Measurements from ENCODE around the gene RAB26. TPM values are rescaled to one million over a fixed set of nuclear protein-coding genes. Genes with fewer than 3 reads are reported as not detected.
"Not testable (repeated sequence)": the region's sequence is repeated elsewhere in the genome, so short reads cannot be mapped to it uniquely, and the experiment has no call there.

The RAB26 gene
- total and polyA plus RNA-seq, 2 donors (not counting 1 experiment from before 2014, with no cell fraction given): 0.43 to 2.0 TPM

DNA sequence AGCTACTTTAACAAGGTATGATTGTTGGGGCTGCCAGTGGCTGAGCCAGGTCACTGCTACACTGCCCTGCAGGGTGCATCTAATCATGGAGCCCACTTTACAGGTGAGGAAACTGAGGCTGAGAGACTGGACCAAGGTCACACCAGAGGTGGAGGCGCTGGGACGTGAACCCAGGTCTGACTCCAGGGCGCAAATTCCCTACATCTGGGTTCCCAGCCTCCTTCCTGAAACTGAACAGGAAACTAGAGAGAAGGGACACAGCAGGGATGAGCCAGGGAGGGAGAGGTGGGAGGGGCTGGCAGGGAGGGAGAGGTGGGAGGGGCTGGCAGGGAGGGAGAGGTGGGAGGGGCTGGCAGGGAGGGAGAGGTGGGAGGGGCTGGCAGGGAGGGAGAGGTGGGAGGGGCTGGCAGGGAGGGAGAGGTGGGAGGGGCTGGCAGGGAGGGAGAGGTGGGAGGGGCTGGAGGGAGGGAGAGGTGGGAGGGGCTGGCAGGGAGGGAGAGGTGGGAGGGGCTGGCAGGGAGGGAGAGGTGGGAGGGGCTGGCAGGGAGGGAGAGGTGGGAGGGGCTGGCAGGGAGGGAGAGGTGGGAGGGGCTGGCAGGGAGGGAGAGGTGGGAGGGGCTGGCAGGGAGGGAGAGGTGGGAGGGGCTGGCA, 20.7 kb upstream of the RAB26 start:
- H3K27me3 ChIP-seq (ENCODE audit: control insufficient read depth, insufficient read depth, low read length); H3K4me2 ChIP-seq (ENCODE audit: extremely low read depth, insufficient read depth, low read length); H4K20me1 ChIP-seq (ENCODE audit: control insufficient read depth, extremely low read depth, insufficient read depth, low read length); H3K36me3 ChIP-seq (ENCODE audit: control insufficient read depth, insufficient read depth, low read length); H2AFZ ChIP-seq (ENCODE audit: low read length); H3K9ac ChIP-seq (ENCODE audit: insufficient read depth, low read length); H3K4me3 ChIP-seq (replicated peaks in 1 of 4; ENCODE audit: control extremely low read depth in 1 of 4, insufficient read depth in 1 of 4, low read depth in 3 of 4, low read length in 4 of 4); H3K9me3 ChIP-seq (ENCODE audit: control insufficient read depth, insufficient read depth, low read depth, low read length): not testable (repeated sequence)
- H3K79me2 ChIP-seq (ENCODE audit: control insufficient read depth, insufficient read depth, low read length): peaks cover 49% of the 10 kb centered on the region
- peak overlapping the region; percentile 61 for H3K27ac ChIP-seq (ENCODE audit: insufficient read depth, low read length)
- DNase-seq (ENCODE audit: low read depth in 2 of 2): peak; percentile 51 to 63
- peaks cover 23% of the 10 kb centered on the region for H3K4me1 ChIP-seq (ENCODE audit: control insufficient read depth, extremely low read depth, insufficient read depth, low read length)

DNA sequence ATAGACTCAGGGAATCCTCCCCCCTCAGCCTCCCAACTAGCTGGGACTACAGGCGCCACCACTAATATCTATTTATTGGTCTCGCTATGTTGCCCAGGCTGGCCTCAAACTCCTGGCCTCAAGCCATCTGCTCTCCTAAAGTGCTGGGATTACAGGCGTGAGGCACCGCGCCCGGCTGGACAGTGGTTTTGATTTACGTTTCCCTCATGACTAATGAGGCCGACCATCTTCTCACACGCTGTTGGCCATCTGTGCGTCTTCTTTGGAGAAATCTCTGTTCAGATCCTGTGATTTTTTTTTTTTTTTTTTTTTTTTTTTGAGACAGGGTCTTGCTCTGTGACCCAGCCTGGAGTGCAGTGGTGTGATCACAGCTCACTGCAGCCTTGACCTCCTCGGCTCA, 19.2 kb upstream of the RAB26 start:
- H2AFZ ChIP-seq (ENCODE audit: low read length); H3K36me3 ChIP-seq (ENCODE audit: control insufficient read depth, insufficient read depth, low read length); H3K9ac ChIP-seq (ENCODE audit: insufficient read depth, low read length); H4K20me1 ChIP-seq (ENCODE audit: control insufficient read depth, extremely low read depth, insufficient read depth, low read length); H3K4me2 ChIP-seq (ENCODE audit: extremely low read depth, insufficient read depth, low read length); H3K4me3 ChIP-seq (replicated peaks in 1 of 4; ENCODE audit: control extremely low read depth in 1 of 4, insufficient read depth in 1 of 4, low read depth in 3 of 4, low read length in 4 of 4); H3K27ac ChIP-seq (ENCODE audit: insufficient read depth, low read length); H3K9me3 ChIP-seq (ENCODE audit: control insufficient read depth, insufficient read depth, low read depth, low read length); H3K27me3 ChIP-seq (ENCODE audit: control insufficient read depth, insufficient read depth, low read length): not testable (repeated sequence)
- Histone ChIP-seq H3K4me1 (ENCODE audit: control insufficient read depth, extremely low read depth, insufficient read depth, low read length) (peaks cover 22% of the 10 kb centered on the region), H3K79me2 (ENCODE audit: control insufficient read depth, insufficient read depth, low read length) (peaks cover 49% of the 10 kb centered on the region)
- DNase-seq (ENCODE audit: low read depth in 2 of 2): peak; percentile 49 to 67

DNA sequence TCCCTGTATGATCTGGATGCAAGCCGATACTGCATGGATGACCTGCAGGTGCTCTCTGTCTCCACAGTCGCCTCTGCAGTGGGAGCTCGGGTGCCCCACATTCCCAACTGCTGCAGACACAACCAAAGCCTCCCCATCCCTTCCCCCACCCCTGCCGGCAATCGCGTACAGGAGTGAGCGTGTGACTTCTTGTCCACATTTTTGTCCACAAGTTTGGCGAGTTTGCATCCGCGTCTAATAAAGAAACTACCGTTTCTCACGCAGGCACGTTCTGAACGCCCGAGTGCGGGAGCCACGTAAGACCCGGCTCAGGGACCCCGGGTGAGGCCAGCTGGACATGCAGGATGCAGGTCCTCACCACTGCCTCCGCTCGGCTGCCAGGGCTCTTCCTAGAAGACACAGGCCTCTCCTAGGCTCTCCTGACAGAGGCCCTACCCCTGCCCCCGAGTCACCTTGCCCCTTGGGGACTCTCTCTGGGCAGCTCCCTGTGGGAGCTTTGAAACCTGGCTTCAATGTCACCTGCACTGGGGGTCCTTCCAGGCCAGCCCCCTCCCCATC, 18.5 kb upstream of the RAB26 start:
- H3K4me1 ChIP-seq (ENCODE audit: control insufficient read depth, extremely low read depth, insufficient read depth, low read length): peaks cover 19% of the 10 kb centered on the region
- H3K9me3 ChIP-seq (ENCODE audit: control insufficient read depth, insufficient read depth, low read depth, low read length); H3K9ac ChIP-seq (ENCODE audit: insufficient read depth, low read length); H3K4me2 ChIP-seq (ENCODE audit: extremely low read depth, insufficient read depth, low read length); DNase-seq (ENCODE audit: low read depth in 2 of 2); H3K27me3 ChIP-seq (ENCODE audit: control insufficient read depth, insufficient read depth, low read length); H2AFZ ChIP-seq (ENCODE audit: low read length); H3K36me3 ChIP-seq (ENCODE audit: control insufficient read depth, insufficient read depth, low read length); H3K27ac ChIP-seq (ENCODE audit: insufficient read depth, low read length); H4K20me1 ChIP-seq (ENCODE audit: control insufficient read depth, extremely low read depth, insufficient read depth, low read length): not testable (repeated sequence)
- H3K4me3 ChIP-seq (replicated peaks in 1 of 4; ENCODE audit: control extremely low read depth in 1 of 4, insufficient read depth in 1 of 4, low read depth in 3 of 4, low read length in 4 of 4): peak overlapping the region in 1 of 4 experiments; percentile 14
- H3K79me2 ChIP-seq (ENCODE audit: control insufficient read depth, insufficient read depth, low read length): peaks cover 47% of the 10 kb centered on the region

DNA sequence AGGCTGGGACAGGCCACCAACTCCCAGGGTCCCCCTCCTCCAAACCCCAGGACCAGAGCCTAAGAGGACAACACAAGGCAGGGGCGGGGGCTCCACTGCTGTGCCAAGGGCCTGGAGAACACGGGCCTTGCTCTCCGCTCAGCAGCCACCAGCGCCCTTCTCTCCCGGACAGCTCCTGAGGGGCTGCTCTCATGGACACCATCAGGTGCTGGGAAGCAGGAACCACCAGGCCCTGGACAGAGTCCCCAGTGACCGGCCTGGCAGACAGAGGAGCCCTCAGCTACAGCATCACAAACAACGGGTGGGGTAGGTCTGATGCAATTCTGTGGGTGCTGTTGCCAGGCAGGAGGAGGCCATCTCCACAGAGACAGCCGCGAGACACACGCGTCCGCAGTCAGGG, 14.6 kb upstream of the RAB26 start:
- H3K36me3 ChIP-seq (ENCODE audit: control insufficient read depth, insufficient read depth, low read length); H3K9me3 ChIP-seq (ENCODE audit: control insufficient read depth, insufficient read depth, low read depth, low read length); H4K20me1 ChIP-seq (ENCODE audit: control insufficient read depth, extremely low read depth, insufficient read depth, low read length); H3K27me3 ChIP-seq (ENCODE audit: control insufficient read depth, insufficient read depth, low read length); H3K27ac ChIP-seq (ENCODE audit: insufficient read depth, low read length); H3K4me1 ChIP-seq (ENCODE audit: control insufficient read depth, extremely low read depth, insufficient read depth, low read length); H3K9ac ChIP-seq (ENCODE audit: insufficient read depth, low read length); DNase-seq (ENCODE audit: low read depth in 2 of 2); H2AFZ ChIP-seq (ENCODE audit: low read length): not testable (repeated sequence)
- H3K4me2 ChIP-seq (ENCODE audit: extremely low read depth, insufficient read depth, low read length): peak overlapping the region; percentile 44
- peaks cover 24% of the 10 kb centered on the region for H3K79me2 ChIP-seq (ENCODE audit: control insufficient read depth, insufficient read depth, low read length)
- peak overlapping the region in 2 of 4 experiments; percentile 35 to 54 for H3K4me3 ChIP-seq (replicated peaks in 1 of 4; ENCODE audit: control extremely low read depth in 1 of 4, insufficient read depth in 1 of 4, low read depth in 3 of 4, low read length in 4 of 4)

DNA sequence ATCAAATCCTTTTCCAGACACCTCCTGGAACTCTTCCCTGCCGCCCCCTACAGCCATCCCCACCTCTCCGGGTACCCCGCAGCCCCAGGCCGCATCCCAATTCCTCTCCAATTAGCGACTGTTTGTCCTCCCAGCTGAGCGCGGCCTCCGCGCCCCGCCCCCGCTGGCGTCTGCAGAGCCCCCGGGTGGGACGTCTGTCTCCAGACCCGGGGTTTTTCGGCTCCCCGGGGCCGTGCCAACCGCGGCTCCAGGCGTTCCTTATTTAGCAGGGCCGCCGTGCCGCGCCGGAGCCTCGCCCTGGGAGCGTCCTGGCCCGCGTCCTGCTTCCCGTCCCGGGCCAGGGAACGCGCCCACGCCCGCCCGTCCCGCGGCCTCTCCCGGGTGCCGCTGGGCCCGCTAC, 13.4 kb upstream of the RAB26 start:
- not testable (repeated sequence) for H3K4me1 ChIP-seq (ENCODE audit: control insufficient read depth, extremely low read depth, insufficient read depth, low read length); H3K36me3 ChIP-seq (ENCODE audit: control insufficient read depth, insufficient read depth, low read length); H3K27ac ChIP-seq (ENCODE audit: insufficient read depth, low read length); H2AFZ ChIP-seq (ENCODE audit: low read length); H3K9me3 ChIP-seq (ENCODE audit: control insufficient read depth, insufficient read depth, low read depth, low read length); DNase-seq (ENCODE audit: low read depth in 2 of 2); H4K20me1 ChIP-seq (ENCODE audit: control insufficient read depth, extremely low read depth, insufficient read depth, low read length); H3K4me2 ChIP-seq (ENCODE audit: extremely low read depth, insufficient read depth, low read length); H3K27me3 ChIP-seq (ENCODE audit: control insufficient read depth, insufficient read depth, low read length)
- H3K4me3 ChIP-seq (replicated peaks in 1 of 4; ENCODE audit: control extremely low read depth in 1 of 4, insufficient read depth in 1 of 4, low read depth in 3 of 4, low read length in 4 of 4): peak overlapping the region; percentile 35 to 60 (median 44)
- H3K9ac ChIP-seq (ENCODE audit: insufficient read depth, low read length): peak overlapping the region; percentile 30
- H3K79me2 ChIP-seq (ENCODE audit: control insufficient read depth, insufficient read depth, low read length): peaks cover 20% of the 10 kb centered on the region

DNA sequence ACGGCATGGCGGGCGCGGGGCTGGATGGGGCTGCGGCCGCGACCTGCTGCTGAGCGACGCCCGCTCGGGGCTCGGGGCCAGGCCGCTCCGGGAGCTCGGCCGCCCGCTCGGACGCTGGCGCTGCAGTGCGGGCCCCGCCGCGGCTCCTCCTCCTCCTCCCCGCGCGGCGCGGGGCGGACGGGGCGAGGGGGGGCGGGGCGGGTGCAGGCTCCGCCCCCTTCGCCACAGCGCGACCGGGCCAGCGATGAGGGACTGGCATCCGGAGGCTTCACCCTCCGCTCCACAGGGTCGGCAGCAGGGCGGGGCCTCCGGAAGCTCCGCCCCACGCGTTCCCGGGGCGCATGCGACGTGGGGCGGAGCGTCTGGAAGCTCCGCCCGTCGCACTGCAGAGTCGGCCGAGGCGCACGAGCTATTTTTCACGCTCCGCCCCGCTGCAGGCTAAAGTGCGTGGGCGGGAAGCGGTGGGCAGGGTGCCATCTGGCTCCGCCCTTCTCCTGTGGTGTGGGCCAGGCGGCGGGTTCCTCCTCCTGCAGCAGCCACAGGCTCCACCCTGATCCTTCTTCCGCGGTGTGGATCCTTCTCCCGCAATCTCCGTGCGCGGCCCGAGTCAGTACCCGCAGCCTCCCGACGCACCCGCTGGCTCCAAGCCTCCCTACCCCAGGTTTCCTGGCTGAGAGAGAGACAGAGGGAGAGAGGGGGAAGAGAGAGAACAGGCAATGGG, 12.5 kb upstream of the RAB26 start, which contains the start of gene PKD1:
Gene PKD1 (minus strand): TSS at position 129 of the 721 bp plus-strand sequence. CDS start 209 bp downstream, outside the sequence.
- H3K9ac ChIP-seq (ENCODE audit: insufficient read depth, low read length): peak within 1 kb of the TSS; percentile 30
- peak within 1 kb of the TSS; percentile 35 to 60 (median 44) for H3K4me3 ChIP-seq (replicated peaks in 1 of 4; ENCODE audit: control extremely low read depth in 1 of 4, insufficient read depth in 1 of 4, low read depth in 3 of 4, low read length in 4 of 4)
- H3K4me2 ChIP-seq (ENCODE audit: extremely low read depth, insufficient read depth, low read length): peak within 1 kb of the TSS; percentile 35
- peak within 1 kb of the TSS; percentile 51 for H2AFZ ChIP-seq (ENCODE audit: low read length)
- not testable (repeated sequence) for H3K4me1 ChIP-seq (ENCODE audit: control insufficient read depth, extremely low read depth, insufficient read depth, low read length); H3K27ac ChIP-seq (ENCODE audit: insufficient read depth, low read length); H3K36me3 ChIP-seq (ENCODE audit: control insufficient read depth, insufficient read depth, low read length); H3K27me3 ChIP-seq (ENCODE audit: control insufficient read depth, insufficient read depth, low read length); H3K9me3 ChIP-seq (ENCODE audit: control insufficient read depth, insufficient read depth, low read depth, low read length); H4K20me1 ChIP-seq (ENCODE audit: control insufficient read depth, extremely low read depth, insufficient read depth, low read length)
- H3K79me2 ChIP-seq (ENCODE audit: control insufficient read depth, insufficient read depth, low read length): peaks cover 12% of the 10 kb centered on the region
- DNase-seq (ENCODE audit: low read depth in 2 of 2): peak; percentile 89 to 96
